ENCODE data around the gene GPR137. TPM values are rescaled to one million over a fixed set of nuclear protein-coding genes. Genes with fewer than 3 reads are reported as not detected.

Gene GPR137
- polyA plus RNA-seq, 2 of the 4 experiments (the other 2 are of a cell fraction): 11.0 to 37.4 TPM

DNA sequence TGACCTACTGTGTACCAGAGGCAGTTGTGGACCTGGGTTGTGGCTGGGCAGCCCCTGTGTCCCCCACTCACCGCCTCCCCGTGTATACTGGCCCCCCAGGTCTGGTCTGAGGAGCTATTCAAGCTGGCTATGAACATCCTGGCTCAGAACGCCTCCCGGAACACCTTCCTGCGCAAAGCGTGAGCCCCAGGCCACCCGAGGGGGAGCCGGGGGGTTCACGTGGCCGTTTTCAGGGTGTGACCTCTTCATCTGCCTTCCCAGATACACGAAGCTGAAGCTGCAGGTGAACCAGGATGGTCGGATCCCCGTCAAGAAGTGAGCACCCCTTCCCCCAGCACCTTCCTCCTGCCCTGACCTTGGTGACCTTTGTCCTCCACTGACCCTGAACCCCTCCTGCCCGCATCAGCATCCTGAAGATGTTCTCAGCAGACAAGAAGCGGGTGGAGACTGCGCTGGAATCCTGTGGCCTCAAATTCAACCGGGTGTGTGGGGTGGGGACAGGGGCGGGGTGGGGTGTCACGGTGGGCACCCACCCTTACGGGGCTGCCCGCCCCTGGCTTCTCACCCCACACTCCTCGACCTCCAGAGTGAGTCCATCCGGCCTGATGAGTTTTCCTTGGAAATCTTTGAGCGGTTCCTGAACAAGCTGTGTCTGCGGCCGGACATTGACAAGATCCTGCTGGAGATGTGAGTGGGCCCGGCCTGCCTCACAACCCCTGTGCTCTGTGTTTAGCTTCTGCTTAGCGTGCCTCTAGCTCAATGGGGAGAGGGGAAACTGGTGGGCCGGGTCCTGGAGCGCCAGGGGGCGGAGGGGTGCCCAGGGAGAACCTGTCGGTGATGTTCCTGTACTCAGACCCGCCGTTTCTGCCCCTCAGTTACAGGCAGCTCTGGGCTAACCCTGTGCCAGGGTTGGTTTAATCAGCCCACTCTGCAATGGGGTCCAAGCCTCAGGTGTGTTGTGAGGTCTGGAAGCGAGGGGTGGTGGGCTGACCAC lies 30.2 kb upstream of the GPR137 start:
- no peak for ATAC-seq
- WGBS (ENCODE audit: missing lambda C conversion rate): 93% methylated on average over 30 of the region's 35 CpGs
- TF ChIP-seq FOXS1 (CRISPR knock-in tag; IDR thresholded peaks at IDR 0.05) (no peak), SREBF2 (IDR thresholded peaks at IDR 0.05) (no peak), BHLHE40 (IDR thresholded peaks at IDR 0.05; ENCODE audit: low read depth, low read length) (no peak), FOSL2 (IDR thresholded peaks at IDR 0.05) (no peak), FOSL2 (CRISPR knock-in tag; IDR thresholded peaks at IDR 0.05) (no peak), NPAS2 (CRISPR knock-in tag; IDR thresholded peaks at IDR 0.05; ENCODE audit: borderline replicate concordance) (no peak), KDM5A (IDR thresholded peaks at IDR 0.05) (no peak), MAZ (IDR thresholded peaks at IDR 0.05; ENCODE audit: borderline replicate concordance, low read depth, low read length) (no peak), HOXB13 (CRISPR knock-in tag; IDR thresholded peaks at IDR 0.05; ENCODE audit: low read depth) (no peak), ZC3H11A (IDR thresholded peaks at IDR 0.05) (no peak), ATOH8 (CRISPR knock-in tag; IDR thresholded peaks at IDR 0.05; ENCODE audit: low read depth) (no peak), BCL3 (IDR thresholded peaks at IDR 0.05) (no peak), REST (IDR thresholded peaks at IDR 0.05) (no peak), JUN (IDR thresholded peaks at IDR 0.05) (no peak), RARB (CRISPR knock-in tag; IDR thresholded peaks at IDR 0.05) (no peak), EHF (CRISPR knock-in tag; IDR thresholded peaks at IDR 0.05) (no peak), CEBPB (IDR thresholded peaks at IDR 0.05) (no peak)
- FAIRE-seq: no peak
- H3K4me3 ChIP-seq: no peak overlapping the region
- DNase-seq (ENCODE audit: low read depth in 1 of 2, low spot score in 1 of 2): no peak
- no peak overlapping the region for H3K4me2 ChIP-seq
- ChIA-PET POLR2A (no interaction called here), CTCF (interaction anchor here (0.6 to 6.4 kb wide), 10 partner anchors 9 to 194 kb away, joined by 3 to 76 read pairs (median 5); partner anchors contain the start of genes CATSPERZ, ESRRA, FERMT3 and PPP1R14B)
- no peak overlapping the region for H3K27ac ChIP-seq
- no peaks in the 10 kb centered on the region for H3K9me3 ChIP-seq
- peaks cover 22% of the 10 kb centered on the region for H3K4me1 ChIP-seq

DNA sequence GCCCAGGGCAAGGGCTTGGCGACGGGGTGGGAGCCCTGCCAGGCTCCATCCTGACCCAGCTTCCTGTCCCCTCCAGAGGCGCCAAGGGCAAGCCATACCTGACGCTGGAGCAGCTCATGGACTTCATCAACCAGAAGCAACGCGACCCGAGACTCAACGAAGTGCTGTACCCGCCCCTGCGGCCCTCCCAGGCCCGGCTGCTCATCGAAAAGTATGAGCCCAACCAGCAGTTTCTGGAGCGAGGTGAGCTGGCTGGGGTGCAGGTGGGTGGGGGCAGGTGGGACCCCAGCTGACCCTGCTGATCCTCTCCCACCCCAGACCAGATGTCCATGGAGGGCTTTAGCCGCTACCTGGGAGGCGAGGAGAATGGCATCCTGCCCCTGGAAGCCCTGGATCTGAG lies 29.3 kb upstream of the GPR137 start:
- CTCF ChIA-PET: interaction anchor here (1.1 to 6.4 kb wide), 6 partner anchors 10 to 193 kb away, joined by 3 to 76 read pairs (median 6); partner anchors contain the start of genes CATSPERZ, ESRRA and PPP1R14B

More for the DNA sequence above, 29.3 kb upstream of the GPR137 start:
- POLR2A ChIA-PET: no interaction called here
- ATAC-seq: no peak
- Histone ChIP-seq H3K4me3 (no peak overlapping the region), H3K4me2 (no peak overlapping the region), H3K4me1 (peaks cover 17% of the 10 kb centered on the region), H3K27ac (no peak overlapping the region), H3K9me3 (no peaks in the 10 kb centered on the region)
- TF ChIP-seq CBX8 (IDR thresholded peaks at IDR 0.05): no peak
- TF ChIP-seq ZFP36 (IDR thresholded peaks at IDR 0.05; ENCODE audit: borderline replicate concordance, partially characterized antibody): no peak
- no peak for TF ChIP-seq RCOR1 (IDR thresholded peaks at IDR 0.05; ENCODE audit: low read depth, low read length)
- TF ChIP-seq, protein P1, sequence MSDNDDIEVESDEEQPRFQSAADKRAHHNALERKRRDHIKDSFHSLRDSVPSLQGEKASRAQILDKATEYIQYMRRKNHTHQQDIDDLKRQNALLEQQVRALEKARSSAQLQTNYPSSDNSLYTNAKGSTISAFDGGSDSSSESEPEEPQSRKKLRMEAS (IDR thresholded peaks at IDR 0.05): no peak
- TF ChIP-seq ATOH8 (CRISPR knock-in tag; IDR thresholded peaks at IDR 0.05; ENCODE audit: low read depth): no peak
- no peak for TF ChIP-seq KDM1A (IDR thresholded peaks at IDR 0.05; ENCODE audit: low read depth)
- TF ChIP-seq KDM5A (IDR thresholded peaks at IDR 0.05): no peak
- no peak for TF ChIP-seq PHF8 (IDR thresholded peaks at IDR 0.05; ENCODE audit: borderline replicate concordance, low read depth)
- no peak for TF ChIP-seq FOSB (CRISPR knock-in tag; IDR thresholded peaks at IDR 0.05)
- TF ChIP-seq HOXB5 (CRISPR knock-in tag; IDR thresholded peaks at IDR 0.05): no peak
- no peak for TF ChIP-seq NFE2L2 (conservative IDR thresholded peaks at IDR 0.05; ENCODE audit: low read length)
- TF ChIP-seq, protein P2, sequence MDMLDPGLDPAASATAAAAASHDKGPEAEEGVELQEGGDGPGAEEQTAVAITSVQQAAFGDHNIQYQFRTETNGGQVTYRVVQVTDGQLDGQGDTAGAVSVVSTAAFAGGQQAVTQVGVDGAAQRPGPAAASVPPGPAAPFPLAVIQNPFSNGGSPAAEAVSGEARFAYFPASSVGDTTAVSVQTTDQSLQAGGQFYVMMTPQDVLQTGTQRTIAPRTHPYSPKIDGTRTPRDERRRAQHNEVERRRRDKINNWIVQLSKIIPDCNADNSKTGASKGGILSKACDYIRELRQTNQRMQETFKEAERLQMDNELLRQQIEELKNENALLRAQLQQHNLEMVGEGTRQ (IDR thresholded peaks at IDR 0.05): no peak
- no peak for TF ChIP-seq NPAS2 (CRISPR knock-in tag; IDR thresholded peaks at IDR 0.05; ENCODE audit: borderline replicate concordance)
- no peak for TF ChIP-seq MYC (IDR thresholded peaks at IDR 0.05; ENCODE audit: borderline replicate concordance, low read length)
- no peak for TF ChIP-seq MAFK (IDR thresholded peaks at IDR 0.05; ENCODE audit: partially characterized antibody)
- TF ChIP-seq GATA3 (IDR thresholded peaks at IDR 0.05; ENCODE audit: borderline replicate concordance): no peak
- TF ChIP-seq NR3C1 (IDR thresholded peaks at IDR 0.05): no peak
- no peak for FAIRE-seq
- DNase-seq (ENCODE audit: low read depth in 1 of 2, low spot score in 1 of 2): no peak
- WGBS (ENCODE audit: missing lambda C conversion rate): 96% methylated on average over 10 of the region's 15 CpGs

Measured in A549 (cell line).